H9 (cell line): ENCODE results near the gene AK5. TPM values are rescaled to one million over a fixed set of nuclear protein-coding genes. Genes with fewer than 3 reads are reported as not detected.

Source experiments
- DNase-seq: peaks from one replicate; pipeline ENCODE4 v3.0.0-alpha.2; 2017
- H2AFZ ChIP-seq: one replicate; pipeline ENCODE4 v1.6.1; 2013; ENCODE audit warnings: mild to moderate bottlenecking, low read length, control low read depth, moderate library complexity
- H2AK5ac ChIP-seq: 2 replicates; pipeline ENCODE4 v1.6.1; 2013; ENCODE audit warnings: low read length, control low read depth, mixed read lengths; ENCODE audit not compliant: insufficient read length
- H2BK120ac ChIP-seq: one replicate; pipeline ENCODE4 v1.6.1; 2013; ENCODE audit warnings: low read depth, mild to moderate bottlenecking, low read length, control low read depth, inconsistent platforms; ENCODE audit not compliant: poor library complexity, severe bottlenecking
- H2BK12ac ChIP-seq: 2 replicates; pipeline ENCODE4 v1.6.1; 2013; ENCODE audit warnings: low read length, control low read depth, mixed read lengths, low read depth; ENCODE audit not compliant: insufficient read length
- H2BK15ac ChIP-seq: 2 replicates; pipeline ENCODE4 v1.6.1; 2013; ENCODE audit warnings: low read depth, low read length, control low read depth
- H2BK20ac ChIP-seq: one replicate; pipeline ENCODE4 v1.6.1; 2013; ENCODE audit warnings: low read depth, mild to moderate bottlenecking, low read length, control low read depth, inconsistent platforms; ENCODE audit not compliant: poor library complexity, severe bottlenecking
- H2BK5ac ChIP-seq: 2 replicates; pipeline ENCODE4 v1.6.1; 2013; ENCODE audit warnings: low read length, control low read depth, mixed read lengths; ENCODE audit not compliant: insufficient read length
- H3K14ac ChIP-seq: 2 replicates; pipeline ENCODE4 v1.6.1; 2013; ENCODE audit warnings: low read length, control low read depth; ENCODE audit not compliant: insufficient read depth
- H3K18ac ChIP-seq: 2 replicates; pipeline ENCODE4 v1.6.1; 2013; ENCODE audit warnings: low read depth, mild to moderate bottlenecking, mixed read lengths, low read length, control low read depth; ENCODE audit not compliant: insufficient read length
- H3K23ac ChIP-seq: 2 replicates; pipeline ENCODE4 v1.6.1; 2013; ENCODE audit warnings: low read length, control low read depth, mixed read lengths, low read depth; ENCODE audit not compliant: insufficient read length
- H3K23me2 ChIP-seq: 2 replicates; pipeline ENCODE4 v1.6.1; 2013; ENCODE audit warnings: low read depth, mild to moderate bottlenecking, mixed read lengths, low read length, control low read depth; ENCODE audit not compliant: insufficient read length, poor library complexity, severe bottlenecking
- H3K27ac ChIP-seq: 2 replicates; pipeline ENCODE4 v1.5.1; 2013; ENCODE audit warnings: low read length, control low read depth, mixed read lengths, low read depth; ENCODE audit not compliant: insufficient read length
- H3K27me3 ChIP-seq: 2 replicates; pipeline ENCODE4 v1.6.1; 2013; ENCODE audit warnings: low read length, control low read depth, inconsistent platforms; ENCODE audit not compliant: insufficient read depth
- H3K4ac ChIP-seq: 2 replicates; pipeline ENCODE4 v1.6.1; 2013; ENCODE audit warnings: low read depth, mild to moderate bottlenecking, control low read depth, inconsistent platforms, low read length, moderate library complexity
- H3K4me1 ChIP-seq: 2 replicates; pipeline ENCODE4 v1.6.1; 2013; ENCODE audit warnings: low read length, control low read depth, inconsistent platforms; ENCODE audit not compliant: insufficient read depth
- H3K4me2 ChIP-seq: 2 replicates; pipeline ENCODE4 v1.6.1; 2013; ENCODE audit warnings: low read length, control low read depth, mixed read lengths; ENCODE audit not compliant: insufficient read length, insufficient read depth
- H3K56ac ChIP-seq: 2 replicates; pipeline ENCODE4 v1.6.1; 2013; ENCODE audit warnings: low read depth, mild to moderate bottlenecking, mixed read lengths, low read length, control low read depth; ENCODE audit not compliant: insufficient read length
- H3K79me1 ChIP-seq: 2 replicates; pipeline ENCODE4 v1.6.1; 2013; ENCODE audit warnings: low read depth, mild to moderate bottlenecking, moderate library complexity, low read length, control low read depth, inconsistent platforms; ENCODE audit not compliant: insufficient read depth, poor library complexity, severe bottlenecking
- H3K79me2 ChIP-seq: 2 replicates; pipeline ENCODE4 v1.6.1; 2013; ENCODE audit warnings: low read length, control low read depth, inconsistent platforms; ENCODE audit not compliant: insufficient read depth
- H3K9ac ChIP-seq: 2 replicates; pipeline ENCODE4 v1.6.1; 2013; ENCODE audit warnings: low read length, control low read depth, mixed read lengths; ENCODE audit not compliant: insufficient read length; ENCODE audit errors: extremely low read depth
- H3K9me3 ChIP-seq: one replicate; pipeline ENCODE4 v1.6.1; 2013; ENCODE audit warnings: low read depth, low read length, inconsistent platforms; ENCODE audit not compliant: control insufficient read depth
- H3T11ph ChIP-seq: one replicate; pipeline ENCODE4 v1.6.1; 2013; ENCODE audit warnings: mild to moderate bottlenecking, low read length, control low read depth, inconsistent platforms
- H4K20me1 ChIP-seq: one replicate; pipeline ENCODE4 v1.6.1; 2013; ENCODE audit not compliant: control insufficient read depth, insufficient read length, insufficient read depth
- H4K5ac ChIP-seq: 2 replicates; pipeline ENCODE4 v1.6.1; 2013; ENCODE audit warnings: low read depth, mild to moderate bottlenecking, mixed read lengths, low read length, control low read depth; ENCODE audit not compliant: insufficient read length
- H4K8ac ChIP-seq: replicated peaks from 2 replicates; pipeline ENCODE4 v1.6.1; 2013; ENCODE audit warnings: low read length, control low read depth, mixed read lengths, low read depth; ENCODE audit not compliant: insufficient read length
- H4K91ac ChIP-seq: 2 replicates; pipeline ENCODE4 v1.6.1; 2013; ENCODE audit warnings: low read depth, mild to moderate bottlenecking, moderate library complexity, mixed read lengths, low read length, control low read depth; ENCODE audit not compliant: insufficient read length
- H3K27ac Mint-ChIP-seq, 3 experiments: 2 replicates in 2 of 3; 3 replicates in 1 of 3; pipeline ENCODE4 v1.8.0; 2020 to 2021; ENCODE audit warnings: mixed read lengths in 3 of 3, mild to moderate bottlenecking in 1 of 3, moderate library complexity in 1 of 3
- H3K27me3 Mint-ChIP-seq: 2 replicates; pipeline ENCODE4 v1.8.0; 2021; ENCODE audit warnings: low read depth, mild to moderate bottlenecking, moderate library complexity, mixed read lengths
- H3K36me3 Mint-ChIP-seq, 3 experiments: 2 replicates in 2 of 3; 3 replicates in 1 of 3; pipeline ENCODE4 v1.8.0; 2020 to 2021; ENCODE audit warnings: low read depth in 3 of 3, mixed read lengths in 3 of 3; ENCODE audit not compliant: insufficient read depth in 1 of 3
- H3K4me1 Mint-ChIP-seq, 2 experiments: 2 replicates each; pipeline ENCODE4 v1.8.0; 2020; ENCODE audit warnings: mixed read lengths in 2 of 2
- H3K4me3 Mint-ChIP-seq, 2 experiments: 2 replicates in 1 of 2; 3 replicates in 1 of 2; pipeline ENCODE4 v1.8.0; 2020 to 2021; ENCODE audit warnings: mild to moderate bottlenecking in 2 of 2, mixed read lengths in 2 of 2, moderate library complexity in 1 of 2
- H3K9me3 Mint-ChIP-seq, 2 experiments: 2 replicates in 1 of 2; 3 replicates in 1 of 2; pipeline ENCODE4 v1.8.0; 2020; ENCODE audit warnings: mild to moderate bottlenecking in 2 of 2, mixed read lengths in 2 of 2, moderate library complexity in 1 of 2
- CTCF ChIP-seq: fragments of 200-600 bp; sonication (generic); conservative IDR thresholded peaks from 3 replicates; pipeline ENCODE4 v1.8.0; 2021; ENCODE audit warnings: antibody characterized with exemption, mild to moderate bottlenecking
- WGBS: extraction: QIAGEN DNeasy Blood & Tissue Kit; methylation state at CpG from one replicate; pipeline ENCODE4 v1.1.7; 2013; ENCODE audit warnings: missing lambda C conversion rate, low lambda C conversion rate, mixed read lengths; ENCODE audit not compliant: insufficient read length; ENCODE audit errors: extremely low coverage; 5-methylcytosine and 5-hydroxymethylcytosine counted together
- total RNA-seq: library from RNA; stranded (reverse); gene quantifications from 2 replicates; pipeline ENCODE4 v1.2.1, GENCODE V29; 2021

Gene AK5
- total RNA-seq, 1 experiment from 2014 or later = 2.5 TPM

DNA sequence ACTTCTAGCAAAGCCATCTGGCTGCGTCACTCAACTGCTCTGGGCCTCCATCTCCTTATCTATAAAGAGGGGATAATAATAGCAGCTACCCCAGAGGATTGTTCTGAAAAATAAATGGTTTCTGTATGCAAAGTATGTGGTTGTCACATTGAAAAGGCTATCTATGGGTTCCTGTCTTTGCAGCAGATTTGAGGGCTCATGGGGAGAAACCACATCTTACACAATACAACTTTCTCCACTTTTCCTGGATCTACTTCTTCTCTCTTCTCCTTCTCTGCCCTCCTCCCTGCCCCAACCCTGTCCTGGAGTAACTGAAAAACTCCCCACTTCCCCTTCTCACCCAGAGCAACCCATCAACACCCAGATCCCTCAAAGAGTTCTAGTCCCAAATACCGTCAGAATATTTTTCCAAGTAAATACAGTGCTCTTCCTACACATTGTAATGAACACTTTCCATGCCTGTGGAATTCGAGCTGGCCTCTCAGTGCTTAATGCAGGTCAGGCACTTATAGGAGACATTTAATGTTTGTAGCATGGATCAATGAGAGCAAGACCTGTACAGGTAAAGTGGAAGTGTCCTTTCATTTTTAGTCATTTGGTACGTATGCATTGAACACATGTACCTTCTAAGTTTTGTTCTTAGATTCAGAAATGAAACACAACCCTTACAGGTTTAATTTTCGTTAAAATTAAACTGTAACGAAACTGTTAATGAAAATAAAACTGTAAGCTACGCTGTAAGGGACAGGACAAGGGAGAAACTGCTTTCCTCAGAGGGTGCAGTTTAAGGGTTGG lies 131.9 kb downstream of the AK5 start:
- Histone ChIP-seq H4K8ac (no peak overlapping the region), H3K4me1 (peaks cover 2% of the 10 kb centered on the region; the same call in 1 of the 2 replicates), H3K79me1 (no peaks in the 10 kb centered on the region), H4K91ac (no peak overlapping the region), H4K20me1 (no peaks in the 10 kb centered on the region), H2AFZ (no peak overlapping the region), H3K18ac (no peak overlapping the region), H3K4me2 (no peak overlapping the region), H3K9me3 (no peaks in the 10 kb centered on the region), H3K56ac (no peak overlapping the region), H3T11ph (no peak overlapping the region), H3K4ac (no peak overlapping the region), H2BK120ac (no peak overlapping the region), H4K5ac (no peak overlapping the region), H3K27ac (no peak overlapping the region), H2BK15ac (no peak overlapping the region), H3K23me2 (no peaks in the 10 kb centered on the region), H3K23ac (no peak overlapping the region), H3K14ac (no peak overlapping the region), H3K79me2 (no peaks in the 10 kb centered on the region), H3K9ac (no peak overlapping the region), H2BK5ac (no peak overlapping the region), H2BK20ac (no peak overlapping the region), H2BK12ac (no peak overlapping the region), H2AK5ac (no peak overlapping the region), H3K27me3 (no peaks in the 10 kb centered on the region)
- peaks cover 3% of the 10 kb centered on the region for H3K27me3 Mint-ChIP-seq
- H3K9me3 Mint-ChIP-seq = peaks cover 4% of the 10 kb centered on the region in 2 experiments; a peak in 4 of 5 replicates
- no CpG with 5 or more reads among the region's 7 CpGs for WGBS
- H3K4me1 Mint-ChIP-seq = peaks cover 19% of the 10 kb centered on the region in 2 experiments
- H3K4me3 Mint-ChIP-seq = no peak overlapping the region
- no peak for DNase-seq
- H3K27ac Mint-ChIP-seq = peak overlapping the region in 1 of 3 experiments; percentile 10; a peak in 2 of 7 replicates
- H3K36me3 Mint-ChIP-seq = peaks cover 0 to 8% (median 1%) of the 10 kb centered on the region in 3 experiments; a peak in 3 of 7 replicates
- no peak for TF ChIP-seq CTCF
